ENCODE data around the gene INAFM2.

The INAFM2 gene

DNA sequence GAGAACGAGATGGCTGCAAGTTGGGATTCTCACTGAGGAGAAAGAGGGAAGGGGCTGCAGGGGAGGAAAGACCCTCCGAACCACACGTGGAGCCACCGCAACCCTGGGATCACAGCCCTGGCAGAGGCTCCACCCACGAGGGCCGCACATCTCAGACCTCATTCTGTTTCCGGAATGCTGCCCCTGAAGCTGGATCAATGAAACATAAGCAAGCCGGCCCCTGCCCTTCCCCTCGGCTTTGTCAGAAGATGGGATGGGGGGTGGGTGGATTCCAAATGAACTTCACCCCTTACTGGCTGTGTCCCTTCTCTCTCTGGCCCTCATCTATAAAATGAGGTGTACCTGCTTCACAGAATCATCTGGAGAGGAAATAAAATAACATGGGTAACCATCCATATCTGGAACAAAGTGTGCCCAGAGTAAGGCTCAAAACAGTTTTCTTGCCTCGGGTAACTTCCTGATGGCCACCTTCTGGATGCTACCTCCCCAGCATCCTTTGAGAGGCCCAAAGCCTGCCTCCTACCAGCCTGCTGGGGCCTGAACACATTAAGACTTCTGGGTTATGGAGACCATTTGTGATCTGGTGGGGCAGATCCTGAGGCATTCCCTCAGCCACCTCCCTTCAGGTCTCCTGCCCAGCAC is 21.9 kb downstream of the INAFM2 start:
- no peak for DNase-seq

DNA sequence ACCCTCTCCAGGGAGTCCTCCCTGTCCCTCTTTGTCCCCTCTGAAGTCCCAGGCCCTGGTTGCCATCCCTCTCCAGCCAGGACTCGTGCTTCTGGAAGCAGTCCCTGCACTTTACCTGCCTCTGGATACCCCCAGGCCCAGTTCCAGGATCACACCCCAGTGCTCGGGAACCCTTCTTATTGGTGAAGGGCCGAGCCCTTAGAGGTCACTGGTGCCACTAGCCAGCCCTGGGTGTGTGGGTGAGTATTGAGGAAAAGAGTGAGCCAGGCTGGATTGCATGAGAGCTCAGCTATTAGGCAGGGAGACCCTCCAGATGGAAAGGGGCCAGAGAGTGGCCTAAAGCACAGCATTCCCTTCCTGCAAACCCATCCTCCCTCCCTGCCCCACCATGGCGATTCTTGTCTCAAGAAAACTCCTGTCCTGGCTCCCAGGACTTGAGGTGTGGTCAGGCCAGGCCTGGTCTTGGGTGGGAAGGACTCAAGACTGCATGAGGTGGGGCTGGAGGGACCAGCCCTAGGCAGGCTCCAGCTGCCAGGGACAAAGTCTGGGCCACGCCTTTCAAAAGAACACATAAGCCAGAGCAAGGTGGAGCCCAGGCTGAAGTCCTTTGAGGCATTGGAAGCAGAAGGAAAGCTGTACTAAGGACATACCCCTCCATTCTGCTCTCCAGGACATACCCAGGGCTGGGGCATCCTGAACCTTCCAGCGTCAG is 22.5 kb downstream of the INAFM2 start:
- DNase-seq: no peak

DNA sequence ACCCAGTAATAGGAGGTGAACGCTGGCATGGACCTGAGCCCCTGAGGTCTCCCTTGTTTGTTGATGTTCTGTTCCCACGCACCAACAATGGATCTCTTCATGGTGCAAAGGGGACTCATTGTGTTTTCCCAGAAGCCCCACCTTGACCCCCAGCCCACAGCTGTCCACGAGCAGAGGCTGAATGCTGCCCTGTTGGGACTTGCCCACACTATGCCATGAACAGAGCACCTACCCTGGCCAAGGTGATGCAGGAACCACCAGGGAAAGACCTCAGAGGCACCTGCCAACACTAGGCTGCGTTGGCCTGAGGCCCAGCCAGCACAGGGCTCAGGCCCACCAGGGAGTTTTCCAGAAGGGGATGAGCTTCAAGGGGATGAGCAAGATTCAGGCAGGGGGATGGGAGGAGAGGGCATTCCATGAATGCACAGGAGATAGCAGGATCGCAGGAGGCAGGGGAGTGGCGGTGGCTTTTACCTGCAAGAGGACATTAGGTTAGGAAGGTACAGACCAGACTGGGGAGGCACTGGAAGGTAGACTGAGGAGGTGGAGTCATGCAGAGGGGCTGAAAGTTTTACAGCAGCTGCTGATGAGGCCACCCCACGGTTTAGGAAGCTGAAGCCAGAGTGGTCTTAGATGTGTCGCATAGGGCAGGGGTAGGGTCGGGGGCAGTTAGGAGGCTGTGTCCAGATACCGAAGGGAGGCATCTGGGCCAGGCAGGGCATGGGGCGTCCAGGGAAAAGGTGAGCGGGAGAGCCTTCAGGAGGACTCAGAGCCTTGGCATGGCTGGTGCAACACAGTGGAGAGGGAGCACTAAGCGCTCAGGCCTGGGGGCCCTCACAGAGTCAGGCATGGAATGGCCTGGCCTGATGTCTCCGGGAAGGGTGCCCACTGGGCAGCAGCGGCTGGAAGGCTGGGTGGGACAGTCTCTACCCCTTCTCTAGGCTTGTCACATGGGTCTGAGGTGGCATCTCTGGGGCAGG is 23.4 kb downstream of the INAFM2 start:
- DNase-seq: no peak

DNA sequence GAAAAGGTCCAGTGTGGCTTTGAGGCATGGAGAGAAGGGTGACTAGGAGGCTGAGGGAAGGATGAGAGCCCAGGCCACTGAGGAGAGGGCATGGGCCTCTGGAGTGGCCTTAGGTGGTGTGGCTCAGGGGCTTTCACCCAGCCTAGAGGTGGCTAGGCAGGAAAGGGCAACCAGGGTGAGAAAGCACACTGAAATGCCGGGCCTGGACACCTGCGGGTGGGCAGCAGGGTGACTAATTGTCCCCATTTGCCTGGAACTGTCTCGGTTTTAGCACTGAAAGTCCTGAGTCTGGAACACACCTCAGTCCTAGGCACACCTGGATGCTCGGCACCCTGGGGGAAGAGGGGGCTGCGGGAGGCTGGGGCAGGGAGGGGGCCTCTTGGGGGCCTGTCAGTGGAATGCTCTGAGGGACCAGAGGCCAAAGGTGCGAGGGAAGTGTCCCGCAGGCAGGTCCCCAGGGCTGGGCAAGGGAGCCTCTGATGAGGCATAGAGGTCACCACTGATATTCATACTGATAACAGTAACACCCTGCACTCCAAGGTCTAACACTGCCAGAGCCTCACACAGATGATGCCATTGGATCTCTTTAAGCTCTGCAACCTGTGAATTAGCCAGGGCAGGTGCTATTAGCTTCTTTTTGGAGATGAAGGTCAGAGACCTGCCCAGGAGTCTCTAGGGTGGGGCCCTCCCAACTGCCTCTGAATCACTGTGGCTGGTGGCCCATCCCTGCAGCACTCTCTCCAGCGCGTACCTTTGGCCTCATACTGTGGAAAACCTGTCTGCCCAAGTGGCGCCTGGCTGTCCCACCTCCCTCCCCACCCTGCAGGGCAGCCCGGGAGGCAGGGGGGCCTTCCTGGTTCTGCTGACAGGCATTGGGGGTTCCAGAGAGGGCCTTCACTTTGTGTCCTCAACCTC is 24.3 kb downstream of the INAFM2 start:
- DNase-seq: no peak

DNA sequence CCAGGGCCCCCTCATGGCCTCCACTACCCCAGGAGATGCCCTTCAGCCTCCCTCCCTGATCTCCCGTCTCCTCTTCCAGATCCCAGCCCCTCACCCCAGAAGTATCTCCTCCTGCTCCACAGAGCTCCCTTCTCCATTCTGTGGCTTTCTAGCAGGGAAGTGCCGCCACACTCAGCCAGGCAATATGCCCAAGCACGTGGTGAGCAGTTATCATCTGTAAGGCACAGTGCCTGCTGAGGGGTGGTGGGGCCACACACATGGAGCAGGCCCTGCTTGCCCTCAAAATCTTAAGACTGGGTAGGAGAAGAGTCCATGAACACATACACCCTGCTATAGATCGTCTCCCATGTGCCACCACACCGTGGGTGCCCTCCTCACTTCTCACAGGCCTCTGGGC is 25.0 kb downstream of the INAFM2 start:
- no peak for DNase-seq

DNA sequence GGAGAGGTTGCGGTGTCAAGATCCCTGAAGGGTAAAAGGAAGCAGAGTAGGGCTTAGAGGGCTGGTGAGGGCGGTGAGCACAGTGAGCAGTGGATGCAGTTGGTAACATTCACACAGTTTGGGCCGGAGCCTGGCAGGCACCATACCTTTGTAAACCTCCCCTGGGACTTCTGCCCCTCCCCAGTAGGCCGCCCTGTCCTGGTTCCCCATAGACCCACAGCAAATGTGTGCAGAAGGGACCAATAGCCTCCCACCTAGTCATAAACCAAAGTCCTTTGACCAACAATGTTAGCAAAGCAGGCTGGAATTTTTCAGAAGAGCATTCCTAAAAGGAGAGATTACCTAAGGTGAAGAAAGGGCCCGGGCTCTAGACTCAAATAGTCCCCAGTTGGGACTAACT is 25.7 kb downstream of the INAFM2 start:
- DNase-seq: no peak

DNA sequence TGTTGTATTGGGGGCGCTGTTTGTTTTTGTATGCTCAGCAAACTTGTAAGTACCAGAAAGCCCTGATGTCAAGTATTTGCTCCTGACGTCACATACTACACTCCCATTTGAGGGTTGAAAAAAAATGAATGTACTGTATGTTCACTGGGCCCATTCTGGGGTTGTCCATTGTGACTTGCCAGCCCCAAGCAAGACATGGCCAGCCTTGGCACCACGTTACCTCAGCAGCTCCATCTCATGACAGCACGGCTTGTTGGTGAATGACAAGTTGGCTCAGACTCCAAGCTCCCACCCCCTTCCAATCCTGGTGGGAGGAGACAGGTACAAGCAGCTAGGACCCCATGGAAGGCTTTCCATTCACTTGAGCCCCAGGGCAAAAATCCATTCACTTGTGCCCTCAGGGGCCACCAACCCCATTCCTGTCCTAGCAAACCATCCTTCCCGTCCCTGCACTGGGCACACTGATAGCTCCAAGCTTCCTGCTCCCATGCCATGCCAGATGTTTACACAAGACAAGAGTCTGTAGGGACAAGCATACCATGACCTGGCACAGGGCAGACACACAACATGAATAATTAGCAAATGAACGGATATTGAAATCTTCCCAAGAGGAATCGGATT is 28.9 kb downstream of the INAFM2 start:
- DNase-seq: no peak

DNA sequence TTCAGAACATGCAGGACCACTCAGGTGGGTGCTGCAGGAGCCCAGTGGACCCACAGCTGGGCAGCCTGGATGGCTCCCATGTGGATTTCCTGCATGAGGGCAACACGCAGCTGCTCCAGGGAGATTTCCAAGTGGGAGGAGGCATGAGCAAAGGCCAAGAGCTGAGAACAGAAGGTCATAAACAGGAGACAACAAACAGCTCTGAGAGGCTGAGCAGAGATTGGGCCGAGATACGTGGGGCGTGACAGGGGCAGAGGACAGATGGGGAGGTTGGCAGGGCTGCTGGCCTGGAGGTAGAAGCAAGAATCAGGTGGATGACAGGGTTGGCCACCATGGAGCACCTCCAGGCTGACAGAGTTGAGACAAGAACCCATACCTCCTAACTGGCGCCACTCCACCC is 30.2 kb downstream of the INAFM2 start:
- DNase-seq: no peak

DNA sequence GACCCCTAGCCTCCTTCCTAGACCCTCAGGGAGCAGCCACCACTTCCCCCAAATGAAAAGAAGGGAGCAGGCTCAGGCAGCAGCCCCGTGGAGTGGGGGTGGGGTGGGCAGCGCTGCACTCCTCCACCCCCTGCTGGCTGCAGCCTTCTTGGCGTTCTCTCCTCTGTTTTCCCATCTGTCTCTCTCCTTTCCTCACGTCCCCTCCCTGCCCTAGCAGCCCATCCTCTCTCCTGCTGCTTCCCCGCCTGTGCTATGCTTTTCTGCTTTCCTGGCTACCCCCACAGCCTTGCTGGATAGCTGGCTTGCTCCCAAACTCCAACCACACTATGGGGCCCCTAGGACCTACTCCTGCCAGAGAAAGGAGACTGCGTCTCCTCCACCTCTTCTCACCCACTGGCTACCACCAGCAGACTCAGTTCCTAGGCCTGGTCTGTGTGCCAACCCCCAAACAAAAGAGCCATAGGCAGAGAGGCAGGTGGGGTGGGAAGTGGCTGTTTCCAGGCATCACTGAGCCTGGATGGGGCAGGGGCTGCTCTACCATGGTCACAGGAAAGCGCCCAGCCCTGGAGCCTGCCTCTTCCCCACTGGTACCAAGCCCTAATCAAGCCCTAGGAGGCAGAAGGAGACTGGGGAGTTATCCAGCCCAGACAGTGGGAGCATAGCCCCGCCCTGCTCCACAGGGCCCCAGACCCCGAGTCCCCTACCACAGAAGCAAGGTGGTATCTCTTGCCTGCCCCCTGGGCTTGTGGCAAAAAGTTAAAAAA is 31.1 kb downstream of the INAFM2 start:
- DNase-seq: no peak

DNA sequence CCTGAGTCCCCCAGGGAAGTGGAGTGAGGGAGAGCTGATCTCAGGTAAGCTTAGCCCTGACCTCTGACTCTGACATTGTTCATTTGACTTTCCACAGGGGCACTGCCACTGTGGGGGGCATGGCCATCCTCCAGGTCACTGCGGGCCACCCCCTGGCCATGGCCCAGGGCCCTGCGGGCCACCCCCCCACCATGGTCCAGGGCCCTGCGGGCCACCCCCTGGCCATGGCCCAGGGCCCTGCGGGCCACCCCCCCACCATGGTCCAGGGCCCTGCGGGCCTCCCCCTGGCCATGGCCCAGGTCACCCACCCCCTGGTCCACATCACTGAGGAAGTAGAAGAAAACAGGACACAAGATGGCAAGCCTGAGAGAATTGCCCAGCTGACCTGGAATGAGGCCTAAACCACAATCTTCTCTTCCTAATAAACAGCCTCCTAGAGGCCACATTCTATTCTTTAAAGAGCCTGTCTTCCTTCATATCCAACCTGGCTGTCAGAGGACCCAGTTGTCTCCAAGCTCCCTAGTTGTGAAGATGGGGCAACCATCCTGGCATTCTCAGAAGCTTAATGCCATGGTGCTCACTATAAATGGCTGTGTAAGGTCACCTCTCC is 32.6 kb downstream of the INAFM2 start:
- no peak for DNase-seq

DNA sequence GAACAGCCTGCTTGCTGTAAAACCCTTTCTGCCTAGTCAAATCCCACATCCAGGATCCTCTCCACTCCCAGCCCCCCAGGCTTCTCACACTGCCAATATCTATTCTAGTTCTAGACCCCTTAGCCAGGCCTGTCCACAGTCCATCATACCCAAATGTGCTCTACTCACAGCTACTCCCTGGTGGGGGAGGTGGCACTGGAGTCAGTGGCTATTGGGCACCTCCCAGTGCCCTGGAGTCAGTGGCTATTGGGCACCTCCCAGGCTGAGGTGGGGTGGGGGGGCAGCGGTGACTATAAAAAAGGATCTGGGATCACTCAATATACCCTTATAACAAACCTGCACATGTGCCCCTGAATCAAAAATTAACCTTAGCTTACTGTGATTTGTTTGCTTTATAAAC is 33.8 kb downstream of the INAFM2 start:
- DNase-seq: no peak

DNA sequence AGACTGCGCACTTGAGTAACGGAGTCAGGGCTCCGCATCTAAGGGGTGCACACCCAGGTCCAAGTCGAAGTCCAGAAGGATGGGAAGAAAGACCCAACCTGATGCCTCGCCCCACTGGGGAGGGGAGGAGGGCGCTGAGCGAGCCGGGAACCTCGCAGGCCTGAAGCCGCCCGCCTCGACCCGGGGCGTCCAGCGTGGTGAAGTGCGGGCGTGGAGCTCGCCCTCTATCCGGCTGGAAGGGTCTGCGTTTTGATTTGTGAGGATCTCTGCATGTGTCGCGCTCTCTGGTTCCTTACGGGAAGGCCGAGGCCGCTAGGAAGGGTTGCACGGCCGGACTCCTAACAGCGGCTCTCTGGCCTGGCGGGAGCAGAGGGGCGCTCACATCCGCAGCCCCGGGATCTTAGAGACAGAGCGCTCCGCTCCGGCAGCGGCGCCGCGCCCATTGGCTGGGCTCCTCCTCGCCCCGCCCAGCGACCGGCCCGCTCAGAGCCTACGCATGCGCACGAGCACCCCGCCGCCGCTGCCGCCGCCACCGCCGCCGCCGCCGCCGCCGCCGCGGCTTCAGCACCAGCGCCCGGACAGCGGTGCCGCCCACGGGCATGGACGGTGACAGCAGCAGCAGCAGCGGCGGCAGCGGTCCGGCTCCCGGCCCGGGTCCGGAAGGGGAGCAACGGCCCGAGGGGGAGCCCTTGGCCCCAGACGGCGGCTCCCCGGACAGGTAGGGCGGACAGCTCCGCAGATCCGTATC is 34.4 kb downstream of the INAFM2 start, which contains the start of gene DISP2:
DISP2 (plus strand) TSS at position 497 of the 748 bp plus-strand sequence; CDS start at position 600, 103 bp downstream.
- DNase-seq: peak; percentile 45

DNA sequence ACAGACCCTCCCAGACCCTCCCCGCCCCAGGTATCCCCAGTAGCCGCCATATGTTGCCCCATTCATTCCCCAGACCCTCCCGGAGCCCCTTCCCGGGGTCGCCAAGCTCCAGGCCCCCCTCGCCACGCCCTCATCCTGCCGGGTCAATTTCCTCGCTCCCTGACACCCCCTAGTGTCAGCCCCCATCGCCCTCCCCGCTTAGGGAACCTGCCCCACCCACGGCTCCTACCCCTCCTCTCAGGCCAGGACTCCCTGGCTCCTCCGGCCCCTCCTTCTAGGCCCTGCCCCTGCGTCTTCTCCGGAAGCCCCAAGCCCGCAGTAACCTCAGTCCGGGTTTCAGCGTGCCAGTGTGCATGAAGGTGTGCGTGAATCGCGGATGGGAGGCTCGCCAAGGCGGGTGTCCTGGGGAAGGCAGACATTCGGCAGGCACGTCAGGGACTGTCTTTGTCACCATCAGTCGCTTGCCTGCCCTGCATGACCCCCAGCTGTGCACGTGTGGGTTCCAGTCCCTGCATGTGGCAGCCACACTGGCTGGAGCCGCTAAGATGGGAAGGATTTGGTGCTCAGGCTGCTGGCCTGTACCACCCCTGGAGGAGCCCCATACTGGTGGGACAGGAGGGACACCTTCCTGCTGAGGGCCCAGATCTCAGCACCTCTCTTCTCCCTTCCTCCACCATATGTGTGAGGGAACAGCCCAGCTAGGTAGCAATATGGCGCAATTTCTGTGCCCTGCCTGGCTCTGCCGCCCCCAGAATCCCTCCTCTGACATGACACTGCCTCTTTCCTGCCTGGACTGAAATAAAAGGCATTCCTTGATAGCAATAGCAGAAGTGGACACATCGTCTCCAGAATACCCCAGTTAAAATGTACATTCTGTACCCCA is 35.2 kb downstream of the INAFM2 start:
- DNase-seq: peak; percentile 8

DNA sequence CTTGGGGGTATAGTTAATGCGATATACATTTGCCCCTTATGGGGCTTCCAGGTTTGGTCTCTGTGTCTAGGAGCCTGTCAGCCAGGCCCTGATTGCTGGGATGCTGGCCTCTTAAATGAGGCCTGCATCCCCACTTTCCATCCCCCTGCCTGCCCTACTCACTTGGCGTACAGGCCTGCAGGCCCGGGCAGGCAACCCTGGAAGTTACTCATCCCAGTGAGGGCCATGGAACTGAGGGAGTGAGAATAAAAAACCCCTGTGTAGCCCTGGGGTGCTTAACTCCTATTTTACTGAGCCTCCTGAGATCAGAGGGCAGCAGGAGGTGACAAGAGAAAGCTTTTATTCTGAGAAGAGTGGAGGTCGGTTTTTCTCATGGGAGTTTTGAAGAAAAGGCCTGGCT is 36.5 kb downstream of the INAFM2 start:
- DNase-seq: no peak

DNA sequence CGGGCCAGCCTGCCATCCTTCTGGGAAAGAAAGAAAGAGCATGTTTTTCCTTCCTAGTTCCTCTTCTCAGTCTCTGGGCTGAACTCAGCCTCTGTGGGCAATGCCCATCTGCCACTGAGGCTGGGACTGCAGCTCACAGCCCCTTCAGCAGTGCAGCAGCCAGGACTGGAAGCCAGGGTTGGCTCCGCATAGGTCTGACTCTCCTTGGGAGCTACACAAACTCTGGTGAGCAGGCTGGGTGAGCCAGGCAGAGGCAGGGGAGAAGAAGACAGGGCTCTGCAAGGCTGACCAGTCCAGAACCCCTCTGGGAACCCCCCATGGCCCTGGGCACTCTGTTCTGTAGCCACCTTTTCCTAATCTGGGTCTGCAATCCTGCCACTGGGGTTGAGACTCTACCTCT is 38.1 kb downstream of the INAFM2 start:
- no peak for DNase-seq

DNA sequence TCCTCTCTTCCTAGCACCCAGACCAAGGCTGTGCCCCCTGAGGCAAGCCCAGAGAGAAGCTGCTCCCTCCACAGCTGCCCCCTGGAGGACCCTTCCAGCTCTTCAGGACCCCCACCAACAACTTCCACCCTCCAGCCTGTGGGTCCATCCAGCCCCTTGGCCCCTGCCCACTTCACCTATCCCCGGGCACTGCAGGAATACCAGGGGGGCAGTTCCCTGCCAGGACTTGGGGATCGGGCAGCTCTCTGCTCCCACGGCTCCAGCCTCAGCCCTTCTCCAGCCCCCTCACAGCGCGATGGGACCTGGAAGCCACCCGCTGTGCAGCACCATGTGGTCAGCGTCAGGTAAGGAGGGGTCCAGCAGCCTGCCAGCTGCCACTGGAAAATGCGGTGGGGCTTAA is 40.1 kb downstream of the INAFM2 start:
- DNase-seq: no peak

DNA sequence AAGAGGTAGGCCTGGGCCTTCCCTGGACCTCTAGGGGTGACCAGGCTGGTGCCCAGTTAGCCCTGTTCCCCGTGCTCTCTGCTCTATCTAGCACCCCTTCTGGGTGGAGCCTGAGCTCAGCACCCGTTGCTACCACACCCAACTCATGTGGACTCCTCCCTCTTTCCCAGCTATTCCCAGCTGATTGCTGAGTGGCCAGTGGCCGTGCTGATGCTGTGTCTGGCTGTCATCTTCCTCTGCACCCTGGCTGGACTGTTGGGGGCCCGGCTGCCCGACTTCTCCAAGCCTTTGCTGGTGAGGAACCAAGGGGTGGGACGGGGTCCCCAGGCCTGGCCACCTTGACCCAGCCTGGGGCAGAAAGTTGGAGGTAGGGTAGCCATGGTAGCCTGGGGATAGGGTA is 40.8 kb downstream of the INAFM2 start:
- no peak for DNase-seq

DNA sequence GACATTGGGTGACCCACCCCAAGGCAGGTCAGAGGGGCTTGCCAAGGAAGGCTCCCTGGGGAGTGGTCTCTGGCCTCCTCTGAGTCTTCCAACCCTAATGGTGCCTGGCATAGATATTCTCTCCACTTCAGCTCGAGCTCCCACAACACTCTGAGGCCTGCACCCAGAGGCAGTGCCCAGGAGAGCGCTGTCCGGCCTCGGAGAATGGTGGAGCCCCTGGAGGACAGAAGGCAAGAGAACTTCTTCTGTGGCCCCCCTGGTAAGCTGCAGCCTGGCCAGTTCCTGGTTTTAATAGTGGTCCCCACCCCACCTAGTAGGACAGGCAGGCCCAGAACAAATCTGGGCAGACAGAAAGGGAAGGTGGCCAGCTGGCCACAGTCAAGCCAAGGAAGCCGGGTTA is 41.5 kb downstream of the INAFM2 start:
- DNase-seq: no peak

Measured in NCI-H748 treated with DMSO at 0.1 percent for 48 hours (cell line).